K562 (cell line): ENCODE results near the gene BAD. TPM values are rescaled to one million over a fixed set of nuclear protein-coding genes. Genes with fewer than 3 reads are reported as not detected.

Source experiments
- BRD9 ChIP-seq: fragments of 450-650 bp; IDR thresholded peaks from 2 replicates; pipeline ENCODE4 v1.6.1; 2018; ENCODE audit warnings: low read depth; ENCODE audit not compliant: partially characterized antibody
- E2F3 ChIP-seq: fragments of 250-450 bp; sonication (Bioruptor Pico); IDR thresholded peaks from 2 replicates; pipeline ENCODE4 v1.4.0; 2020; ENCODE audit warnings: mild to moderate bottlenecking
- HMG20B ChIP-seq: fragments of 250-450 bp; sonication (Bioruptor Pico); IDR thresholded peaks from 2 replicates; pipeline ENCODE4 v1.5.0; 2021; ENCODE audit warnings: mild to moderate bottlenecking
- HNRNPLL ChIP-seq: fragments of 200-400 bp; formaldehyde crosslinking; IDR thresholded peaks from 2 replicates; pipeline ENCODE4 v1.6.1; 2017; ENCODE audit warnings: low read length, low read depth, mild to moderate bottlenecking; ENCODE audit not compliant: poor library complexity, severe bottlenecking
- IFI16 ChIP-seq: fragments of 250-450 bp; sonication (Bioruptor Pico); IDR thresholded peaks from 2 replicates; pipeline ENCODE4 v2.1.2; 2022; ENCODE audit warnings: mild to moderate bottlenecking, inconsistent platforms
- JUNB ChIP-seq: fragments of 450-650 bp; formaldehyde crosslinking; conservative IDR thresholded peaks from 2 replicates; pipeline ENCODE4 v1.4.0; 2020; ENCODE audit warnings: mild to moderate bottlenecking
- KDM2B ChIP-seq: fragments of 250-450 bp; sonication (Bioruptor Pico); IDR thresholded peaks from 2 replicates; pipeline ENCODE4 v1.8.0; 2021; ENCODE audit warnings: mild to moderate bottlenecking, moderate library complexity
- MTF1 ChIP-seq: fragments of 250-450 bp; sonication (Bioruptor Pico); IDR thresholded peaks from 2 replicates; pipeline ENCODE4 v1.9.0; 2021; ENCODE audit warnings: moderate library complexity, mild to moderate bottlenecking, inconsistent platforms, borderline replicate concordance
- NEUROD1 ChIP-seq: fragments of 150-350 bp; IDR thresholded peaks from 2 replicates; pipeline ENCODE4 v1.6.1; 2014; ENCODE audit warnings: borderline replicate concordance, low read length, low read depth; ENCODE audit not compliant: partially characterized antibody
- NR2C1 ChIP-seq, 2 experiments: fragments of 450-650 bp; IDR thresholded peaks; 2 replicates each; pipeline ENCODE4 v1.6.1; 2017; ENCODE audit warnings: mild to moderate bottlenecking in 2 of 2, antibody characterized with exemption in 1 of 2, inconsistent platforms in 1 of 2, missing compliant biosample characterization in 1 of 2, missing genetic modification characterization in 1 of 2
- SAFB ChIP-seq: fragments of 200-400 bp; formaldehyde crosslinking; IDR thresholded peaks from 2 replicates; pipeline ENCODE4 v1.6.1; 2017; ENCODE audit warnings: low read depth, low read length, borderline replicate concordance
- SP1 ChIP-seq: sonication (generic); formaldehyde crosslinking; IDR thresholded peaks from 2 replicates; pipeline ENCODE4 v1.8.1; 2022; ENCODE audit warnings: mild to moderate bottlenecking, missing genetic modification reagents
- TCF7 ChIP-seq: sonication (generic); IDR thresholded peaks from 2 replicates; pipeline ENCODE4 v1.6.1; 2016; ENCODE audit warnings: antibody characterized with exemption, borderline replicate concordance
- TOE1 ChIP-seq, 2 experiments: fragments of 450-650 bp in 1 of 2; sonication (generic) in 1 of 2; formaldehyde crosslinking in 1 of 2; IDR thresholded peaks; 2 replicates each; pipeline versions ENCODE4 v1.7.1 to v1.8.0; 2016 to 2022; ENCODE audit warnings: borderline replicate concordance in 2 of 2, mild to moderate bottlenecking in 2 of 2, antibody characterized with exemption in 1 of 2, inconsistent platforms in 1 of 2, low read depth in 1 of 2, missing genetic modification reagents in 1 of 2, moderate library complexity in 1 of 2
- ZNF146 ChIP-seq: IDR thresholded peaks from one replicate; pipeline ENCODE4 v1.6.1; 2018; ENCODE audit warnings: missing compliant biosample characterization; ENCODE audit not compliant: unreplicated experiment
- polyA plus RNA-seq, 8 experiments: library from polyadenylated mRNA; depleted of rRNA in 4 of 8; stranded (reverse) in 5 of 8; unstranded in 3 of 8; fragments of >200 nt; fragmentation: Nextera tagmentation in 2 of 8; fragmentation: Illumina TruSeq in 1 of 8; extraction: Ambion mirVana in 2 of 8; extraction: Trizol in 1 of 8; gene quantifications; 2 replicates each; pipeline versions ENCODE4 v1.2.1 to v1.2.3, GENCODE V29; 2011 to 2014; ENCODE audit warnings: inconsistent platforms in 1 of 8, missing spikeins in 1 of 8
- total RNA-seq, 7 experiments: library from RNA; depleted of rRNA in 6 of 7; stranded (reverse); fragments of >200 nt in 6 of 7; fragmentation: Illumina TruSeq in 2 of 7; extraction: Trizol in 2 of 7; gene quantifications; 2 replicates each; pipeline versions ENCODE4 v1.2.1 to v1.2.3, GENCODE V29; 2011 to 2021; ENCODE audit warnings: low replicate concordance in 1 of 7
- TF ChIP-seq, protein P1 (sequence below): fragments of 250-450 bp; sonication (Bioruptor Pico); IDR thresholded peaks from 2 replicates; pipeline ENCODE4 v1.4.0; 2020; ENCODE audit warnings: mild to moderate bottlenecking
- TF ChIP-seq, protein P2 (sequence below): fragments of 450-650 bp; formaldehyde crosslinking; IDR thresholded peaks from 2 replicates; pipeline ENCODE4 v1.4.0; 2020; ENCODE audit warnings: mild to moderate bottlenecking
- TF ChIP-seq, protein P3 (sequence below): fragments of 250-450 bp; sonication (Bioruptor Pico); IDR thresholded peaks from 2 replicates; pipeline ENCODE4 v1.5.0; 2021; ENCODE audit warnings: mild to moderate bottlenecking, moderate library complexity

BAD gene
- total and polyA plus RNA-seq, 9 of the 15 experiments (the other 6 are each of a cell fraction or from before 2014, with no cell fraction given): 0.61 to 45.6 (median 11.8) TPM

DNA sequence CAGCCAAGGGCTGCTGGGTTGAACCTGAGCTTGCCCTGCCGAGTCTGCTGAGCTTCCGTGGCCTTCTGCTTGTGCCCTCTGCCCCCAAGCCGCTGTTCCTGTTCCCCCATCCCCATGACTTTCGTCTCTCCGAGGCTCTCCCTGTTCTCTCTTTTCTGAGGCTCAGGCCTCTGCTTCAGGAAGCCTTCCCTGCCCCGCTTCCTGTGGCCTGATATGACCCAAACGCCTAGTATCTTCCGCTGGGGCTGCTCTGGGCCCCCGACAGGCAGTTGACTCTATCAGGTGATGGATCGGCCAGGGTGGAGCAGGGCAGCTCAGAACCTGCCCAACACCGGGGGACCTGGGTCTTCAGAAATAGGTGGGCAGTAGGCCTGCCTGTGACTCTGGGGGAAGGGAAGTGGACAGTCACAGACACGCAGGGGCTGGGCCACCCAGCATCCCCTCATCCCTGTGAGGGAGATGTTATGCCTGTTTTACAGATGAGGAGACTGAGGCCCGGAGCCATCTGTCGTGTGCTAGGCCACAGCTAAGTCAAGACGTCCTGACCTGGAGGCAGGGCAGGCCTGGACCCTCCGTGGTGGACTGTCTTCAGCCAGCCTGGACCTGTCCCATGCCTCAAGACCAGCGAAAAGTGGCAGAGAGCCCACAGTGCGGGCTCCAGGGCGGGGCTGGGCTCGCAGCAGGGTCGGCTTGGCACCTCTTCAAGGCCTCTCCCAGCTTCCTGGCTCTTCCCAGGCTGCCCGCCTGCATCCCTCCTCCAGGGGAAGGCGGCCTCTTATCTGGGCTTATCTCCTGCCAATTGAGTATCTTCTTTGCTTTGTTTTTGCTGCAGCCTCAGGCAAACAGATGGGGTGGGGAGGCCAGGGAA, 16.2 kb downstream of the BAD start (continued):
- no peak for TF ChIP-seq BRD9
- TF ChIP-seq SAFB: no peak
- TF ChIP-seq, protein P1, sequence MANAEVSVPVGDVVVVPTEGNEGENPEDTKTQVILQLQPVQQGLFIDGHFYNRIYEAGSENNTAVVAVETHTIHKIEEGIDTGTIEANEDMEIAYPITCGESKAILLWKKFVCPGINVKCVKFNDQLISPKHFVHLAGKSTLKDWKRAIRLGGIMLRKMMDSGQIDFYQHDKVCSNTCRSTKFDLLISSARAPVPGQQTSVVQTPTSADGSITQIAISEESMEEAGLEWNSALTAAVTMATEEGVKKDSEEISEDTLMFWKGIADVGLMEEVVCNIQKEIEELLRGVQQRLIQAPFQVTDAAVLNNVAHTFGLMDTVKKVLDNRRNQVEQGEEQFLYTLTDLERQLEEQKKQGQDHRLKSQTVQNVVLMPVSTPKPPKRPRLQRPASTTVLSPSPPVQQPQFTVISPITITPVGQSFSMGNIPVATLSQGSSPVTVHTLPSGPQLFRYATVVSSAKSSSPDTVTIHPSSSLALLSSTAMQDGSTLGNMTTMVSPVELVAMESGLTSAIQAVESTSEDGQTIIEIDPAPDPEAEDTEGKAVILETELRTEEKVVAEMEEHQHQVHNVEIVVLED: no peak
- no peak for TF ChIP-seq IFI16 (CRISPR knock-in tag)
- no peak for TF ChIP-seq KDM2B
- TF ChIP-seq, protein P2, sequence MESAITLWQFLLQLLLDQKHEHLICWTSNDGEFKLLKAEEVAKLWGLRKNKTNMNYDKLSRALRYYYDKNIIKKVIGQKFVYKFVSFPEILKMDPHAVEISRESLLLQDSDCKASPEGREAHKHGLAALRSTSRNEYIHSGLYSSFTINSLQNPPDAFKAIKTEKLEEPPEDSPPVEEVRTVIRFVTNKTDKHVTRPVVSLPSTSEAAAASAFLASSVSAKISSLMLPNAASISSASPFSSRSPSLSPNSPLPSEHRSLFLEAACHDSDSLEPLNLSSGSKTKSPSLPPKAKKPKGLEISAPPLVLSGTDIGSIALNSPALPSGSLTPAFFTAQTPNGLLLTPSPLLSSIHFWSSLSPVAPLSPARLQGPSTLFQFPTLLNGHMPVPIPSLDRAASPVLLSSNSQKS (CRISPR knock-in tag): no peak
- no peak for TF ChIP-seq TOE1 (IDR thresholded peaks at IDR 0.05; ENCODE audit: borderline replicate concordance)
- TF ChIP-seq TOE1 (CRISPR knock-in tag; IDR thresholded peaks at IDR 0.05; ENCODE audit: borderline replicate concordance, low read depth): 0 out of 2 replicates have a peak, but pooled peaks have one; percentile 48
- TF ChIP-seq HNRNPLL: no peak
- TF ChIP-seq HMG20B (CRISPR knock-in tag): no peak
- TF ChIP-seq ZNF146 (CRISPR knock-in tag): no peak
- TF ChIP-seq, protein P3, sequence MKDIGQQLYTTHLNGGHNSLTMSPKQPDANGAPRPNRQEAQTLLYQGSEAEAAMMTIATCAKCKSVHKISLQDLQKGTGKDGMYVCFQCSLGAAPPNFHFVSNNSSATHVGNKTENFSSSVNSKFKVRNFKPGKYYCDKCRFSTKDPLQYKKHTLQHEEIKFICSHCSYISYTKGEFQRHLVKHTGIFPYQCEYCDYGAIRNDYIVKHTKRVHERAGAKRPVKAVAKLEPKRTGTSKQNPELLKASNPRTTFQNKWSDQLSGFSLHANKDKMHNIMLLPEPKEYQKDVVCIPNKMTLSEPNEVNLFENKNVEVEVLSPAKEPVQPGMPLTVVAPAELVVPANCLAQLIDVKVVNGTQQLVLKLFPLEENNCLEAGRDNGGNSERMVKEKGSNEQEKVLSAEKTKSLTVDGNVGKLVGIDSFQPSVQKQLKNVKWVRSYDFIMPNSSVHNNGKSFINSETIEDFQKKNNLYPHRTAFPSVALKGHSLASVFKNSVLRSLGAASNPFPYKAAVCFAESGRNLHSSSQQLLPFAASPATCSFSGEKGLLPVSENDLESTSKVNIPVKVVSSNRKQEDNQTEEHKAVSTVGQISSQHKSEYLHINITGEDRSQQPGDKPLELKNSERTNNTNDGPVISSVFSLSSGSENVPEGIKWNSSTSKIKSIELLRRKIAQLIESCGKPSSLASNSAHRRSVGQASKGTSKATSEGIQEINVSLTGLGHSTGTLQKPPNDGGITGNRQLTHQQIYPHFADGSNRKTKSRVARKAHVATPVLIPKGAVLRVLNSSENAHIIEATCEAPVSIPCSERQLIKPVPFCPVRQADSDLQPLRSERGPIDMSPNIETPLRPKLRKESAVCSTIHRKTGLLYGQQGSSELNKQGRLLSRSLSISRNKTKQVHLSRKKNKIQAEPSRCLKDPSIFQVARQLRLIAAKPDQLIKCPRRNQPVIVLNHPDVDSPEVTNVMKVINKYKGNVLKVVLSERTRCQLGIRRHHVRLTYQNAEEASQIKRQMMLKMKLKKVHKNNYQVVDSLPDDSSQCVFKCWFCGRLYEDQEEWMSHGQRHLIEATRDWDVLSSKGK (CRISPR knock-in tag): no peak
- no peak for TF ChIP-seq TCF7
- no peak for TF ChIP-seq NR2C1 (IDR thresholded peaks at IDR 0.05)
- TF ChIP-seq NR2C1 (tag; IDR thresholded peaks at IDR 0.05): no peak; the same call in none of the 2 replicates
- TF ChIP-seq NEUROD1: peak; percentile 28
- no peak for TF ChIP-seq E2F3
- TF ChIP-seq JUNB (CRISPR knock-in tag): no peak
- no peak for TF ChIP-seq MTF1 (CRISPR knock-in tag)
- TF ChIP-seq SP1: peak; percentile 59
